NB4 (cell line): ENCODE measurements around the gene SUMO2.
"Not testable (repeated sequence)": the region's sequence is repeated elsewhere in the genome, so short reads cannot be mapped to it uniquely, and the experiment has no call there.

ENCODE experiments used
- DNase-seq: peaks from one replicate; pipeline ENCODE4 v3.0.0; 2010; ENCODE audit warnings: low read depth
- H3K4me3 ChIP-seq: one replicate; pipeline ENCODE4 v1.5.1; 2011; ENCODE audit warnings: mild to moderate bottlenecking, low read depth, low read length, moderate library complexity
- MYC ChIP-seq: IDR thresholded peaks from 2 replicates; pipeline ENCODE4 v1.6.1; 2011; ENCODE audit warnings: low read depth, low read length
- POLR2A ChIP-seq: IDR thresholded peaks from 2 replicates; pipeline ENCODE4 v1.6.1; 2011; ENCODE audit warnings: mild to moderate bottlenecking; ENCODE audit not compliant: insufficient read length; ENCODE audit errors: extremely low read depth
- TF ChIP-seq, protein P1 (sequence below): IDR thresholded peaks from 2 replicates; pipeline ENCODE4 v1.6.1; 2011; ENCODE audit warnings: low read depth, low read length
- TF ChIP-seq, protein P2 (sequence below): IDR thresholded peaks from one replicate; pipeline ENCODE4 v1.5.1; 2012; ENCODE audit warnings: low read depth, low read length

Gene SUMO2

DNA sequence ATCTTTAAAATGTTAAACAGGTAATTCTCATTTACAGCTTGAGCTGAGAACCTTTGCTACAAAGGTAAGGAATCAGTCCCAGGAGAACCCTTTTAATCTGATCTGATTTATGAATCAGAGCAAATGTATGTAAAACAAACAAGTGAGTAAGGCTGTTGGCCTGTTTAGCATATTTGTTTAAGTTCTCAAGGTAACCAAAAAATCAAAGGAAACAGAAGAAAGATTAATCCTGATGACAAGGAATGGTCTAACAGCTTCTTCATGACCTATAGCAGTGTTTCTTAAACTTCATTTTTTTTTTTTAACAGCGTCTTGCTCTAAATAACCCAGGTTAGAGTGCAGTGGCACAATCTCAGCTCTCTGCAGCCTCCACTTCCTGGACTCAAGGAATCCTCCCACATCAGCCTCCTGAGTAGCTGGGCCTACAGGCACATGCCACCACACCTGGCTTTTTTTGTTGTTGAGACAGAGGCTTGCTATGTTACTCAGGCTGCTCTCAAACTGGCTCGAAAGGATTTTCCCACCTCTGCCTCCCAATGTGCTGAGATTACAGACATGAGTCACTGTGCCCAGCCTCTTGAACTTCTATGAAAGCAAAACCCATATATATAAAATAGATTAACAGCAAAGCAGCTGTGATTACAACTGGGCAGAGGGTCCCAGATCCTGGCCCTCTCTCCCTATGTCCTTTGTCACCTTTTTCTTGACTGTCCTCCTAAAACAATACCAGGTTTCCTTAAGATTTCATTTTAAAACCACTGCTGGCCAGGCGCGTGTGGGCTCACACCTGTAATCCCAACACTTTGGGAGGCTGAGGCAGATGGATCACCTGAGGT is 23.3 kb downstream of the SUMO2 start:
- TF ChIP-seq, protein P1, sequence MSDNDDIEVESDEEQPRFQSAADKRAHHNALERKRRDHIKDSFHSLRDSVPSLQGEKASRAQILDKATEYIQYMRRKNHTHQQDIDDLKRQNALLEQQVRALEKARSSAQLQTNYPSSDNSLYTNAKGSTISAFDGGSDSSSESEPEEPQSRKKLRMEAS: no peak
- no peak for TF ChIP-seq MYC
- TF ChIP-seq POLR2A: no peak
- TF ChIP-seq, protein P2, sequence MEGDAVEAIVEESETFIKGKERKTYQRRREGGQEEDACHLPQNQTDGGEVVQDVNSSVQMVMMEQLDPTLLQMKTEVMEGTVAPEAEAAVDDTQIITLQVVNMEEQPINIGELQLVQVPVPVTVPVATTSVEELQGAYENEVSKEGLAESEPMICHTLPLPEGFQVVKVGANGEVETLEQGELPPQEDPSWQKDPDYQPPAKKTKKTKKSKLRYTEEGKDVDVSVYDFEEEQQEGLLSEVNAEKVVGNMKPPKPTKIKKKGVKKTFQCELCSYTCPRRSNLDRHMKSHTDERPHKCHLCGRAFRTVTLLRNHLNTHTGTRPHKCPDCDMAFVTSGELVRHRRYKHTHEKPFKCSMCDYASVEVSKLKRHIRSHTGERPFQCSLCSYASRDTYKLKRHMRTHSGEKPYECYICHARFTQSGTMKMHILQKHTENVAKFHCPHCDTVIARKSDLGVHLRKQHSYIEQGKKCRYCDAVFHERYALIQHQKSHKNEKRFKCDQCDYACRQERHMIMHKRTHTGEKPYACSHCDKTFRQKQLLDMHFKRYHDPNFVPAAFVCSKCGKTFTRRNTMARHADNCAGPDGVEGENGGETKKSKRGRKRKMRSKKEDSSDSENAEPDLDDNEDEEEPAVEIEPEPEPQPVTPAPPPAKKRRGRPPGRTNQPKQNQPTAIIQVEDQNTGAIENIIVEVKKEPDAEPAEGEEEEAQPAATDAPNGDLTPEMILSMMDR: no peak
- DNase-seq: no peak
- H3K4me3 ChIP-seq: no peak overlapping the region

DNA sequence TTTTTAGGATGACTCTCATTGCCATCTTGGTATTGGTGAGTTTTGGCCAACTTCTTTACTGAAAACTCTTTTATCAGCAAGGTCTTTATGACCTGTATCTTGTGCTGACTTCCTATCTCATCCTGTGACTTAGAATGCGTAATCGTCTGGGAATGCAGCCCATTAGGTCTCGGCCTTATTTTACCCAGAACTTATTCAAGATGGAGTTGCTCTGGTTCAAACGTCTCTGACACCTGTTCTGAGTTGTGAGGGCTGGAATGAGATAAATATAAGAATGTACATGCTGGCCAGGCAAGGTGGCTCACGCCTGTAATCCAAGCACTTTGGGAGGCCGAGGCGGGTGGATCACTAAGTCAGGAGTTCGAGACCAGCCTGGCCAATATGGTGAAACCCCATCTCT is 24.3 kb downstream of the SUMO2 start:
- not testable (repeated sequence) for DNase-seq, H3K4me3 ChIP-seq

DNA sequence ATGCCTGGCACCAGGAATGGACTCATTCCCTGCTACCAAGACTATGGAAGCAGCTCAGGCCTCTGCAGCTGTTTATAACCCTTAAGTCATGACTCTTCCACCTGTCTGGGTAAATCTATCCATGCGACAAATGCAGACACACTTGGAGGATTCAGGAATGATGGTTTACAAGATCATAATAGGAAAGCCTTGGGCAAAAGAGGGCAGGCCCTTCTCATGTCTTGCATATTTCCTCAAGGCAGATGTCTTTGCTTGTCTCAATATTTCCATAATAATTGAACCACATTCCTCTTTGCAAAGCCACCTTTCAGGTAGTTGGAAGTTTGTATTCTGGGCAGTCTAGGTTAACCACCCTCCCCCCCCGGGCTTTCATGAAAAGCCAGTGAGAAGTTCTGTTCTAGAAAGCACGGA is 27.6 kb downstream of the SUMO2 start:
- DNase-seq: no peak
- no peak overlapping the region for H3K4me3 ChIP-seq
- TF ChIP-seq MYC (no peak), POLR2A (no peak)
- TF ChIP-seq, protein P2: no peak
- TF ChIP-seq, protein P1: no peak

DNA sequence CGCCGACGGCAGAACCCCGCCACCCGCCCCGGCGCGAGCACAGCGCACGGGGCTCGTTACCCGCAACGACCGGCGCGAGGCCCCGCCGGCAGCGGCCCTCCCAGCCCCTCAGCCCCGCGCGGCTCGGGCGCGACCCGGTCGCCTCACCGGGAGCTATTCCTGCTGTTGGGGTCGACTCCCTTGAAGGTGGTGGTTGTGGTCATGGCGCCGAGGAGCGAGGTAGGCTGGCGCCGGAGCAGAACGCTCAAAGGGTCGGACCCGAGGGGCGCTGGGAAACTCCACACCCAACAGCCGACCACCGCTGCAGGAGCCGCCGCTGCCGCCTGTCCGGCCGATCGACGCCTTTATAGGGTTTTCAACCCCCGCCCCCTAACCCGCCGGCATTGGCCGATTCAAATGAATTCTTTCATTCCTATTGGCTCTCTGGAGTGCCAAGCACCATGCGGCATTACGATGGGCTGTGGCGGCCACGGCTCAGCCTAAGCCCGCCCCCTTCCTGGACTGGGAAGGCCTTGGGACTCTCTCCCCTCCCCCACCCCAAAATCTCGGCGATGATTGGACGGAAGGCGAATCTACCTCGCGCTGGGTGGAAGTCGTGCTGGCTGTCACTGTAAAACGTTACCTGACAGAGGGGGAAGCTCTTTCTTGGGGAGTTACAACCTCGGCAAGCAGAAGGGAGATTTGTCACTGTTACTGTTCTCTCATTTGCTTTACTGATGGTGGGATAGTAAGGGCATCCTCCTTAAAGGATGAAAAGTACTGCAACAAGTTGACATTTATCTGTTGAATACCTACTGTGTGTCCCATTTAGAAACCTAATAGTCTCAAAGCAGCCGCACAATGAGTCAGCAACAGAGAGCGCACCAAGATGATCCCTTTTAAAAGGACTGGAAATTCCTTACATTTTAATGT is 28.3 kb downstream of the SUMO2 start, which contains the start of gene JPT1:
Gene JPT1 (minus strand): TSS at position 318 of the 912 bp plus-strand sequence. CDS start 115 bp downstream, at position 203.
- peak; percentile 99 for DNase-seq
- H3K4me3 ChIP-seq: peak within 1 kb of the TSS; percentile 71
- TF ChIP-seq MYC (no peak; the same call in none of the 2 replicates), POLR2A (peak; percentile 99)
- TF ChIP-seq, protein P1: peak; percentile 73
- TF ChIP-seq, protein P2: no peak

DNA sequence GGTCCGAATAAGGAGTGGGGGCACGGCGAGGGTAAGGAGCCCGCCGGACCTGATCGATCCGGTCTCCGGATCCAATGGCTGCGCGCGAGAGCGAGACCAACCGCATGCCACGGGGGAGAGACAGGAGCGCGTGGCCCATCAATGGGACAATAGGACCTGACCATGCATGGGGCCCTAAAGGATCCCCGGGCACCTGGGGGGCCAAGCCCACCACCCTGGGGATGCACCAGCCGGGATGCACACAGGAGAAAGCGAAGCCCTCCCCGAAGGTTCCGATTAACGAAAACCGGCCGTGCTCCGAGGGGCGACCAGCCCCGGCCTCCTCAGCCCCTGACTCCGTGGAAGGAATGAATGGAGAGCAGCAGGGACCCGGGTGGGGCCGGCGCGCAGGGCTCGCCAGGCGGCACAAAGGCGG is 29.0 kb downstream of the SUMO2 start:
- no peak for DNase-seq
- TF ChIP-seq, protein P2: no peak
- TF ChIP-seq MYC: peak; percentile 80
- H3K4me3 ChIP-seq: peak overlapping the region; percentile 71
